SU-DHL-6 (cell line): Measurements from ENCODE around the gene UGGT2.

Experiments used
- EZH2phosphoT487 ChIP-seq: fragments of 200-600 bp; sonication (generic), shearing (Covaris generic); conservative IDR thresholded peaks from 2 replicates; pipeline ENCODE4 v1.6.1; 2018; ENCODE audit warnings: mild to moderate bottlenecking, antibody characterized with exemption, low read length, moderate library complexity, mixed read lengths
- TF ChIP-seq, protein P1 (sequence below): fragments of 200-600 bp; sonication (generic); IDR thresholded peaks from one replicate; pipeline ENCODE4 v1.5.1; 2017; ENCODE audit warnings: antibody characterized with exemption, mild to moderate bottlenecking, low read length, moderate library complexity; ENCODE audit not compliant: insufficient read depth, poor library complexity, severe bottlenecking

DNA sequence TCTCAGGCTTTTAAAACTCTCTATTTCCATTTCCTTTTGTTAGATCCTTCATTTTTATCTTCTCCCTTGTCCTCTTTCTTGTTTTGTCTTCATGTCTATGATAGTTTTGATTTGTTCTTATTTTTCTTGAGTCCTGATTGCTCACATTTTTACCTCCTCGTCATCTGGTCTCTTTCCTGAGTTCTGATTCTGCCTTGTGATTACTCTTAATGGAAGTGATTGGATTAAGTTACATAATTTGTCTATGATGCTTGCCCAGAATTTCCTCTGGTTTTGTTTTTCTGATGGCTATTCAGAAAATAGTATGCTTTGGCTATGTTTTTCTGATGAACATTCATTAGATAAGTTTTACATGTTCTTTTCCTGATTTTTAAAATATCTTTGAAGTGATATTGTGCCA, 273.7 kb downstream of the UGGT2 start:
- TF ChIP-seq, protein P1, sequence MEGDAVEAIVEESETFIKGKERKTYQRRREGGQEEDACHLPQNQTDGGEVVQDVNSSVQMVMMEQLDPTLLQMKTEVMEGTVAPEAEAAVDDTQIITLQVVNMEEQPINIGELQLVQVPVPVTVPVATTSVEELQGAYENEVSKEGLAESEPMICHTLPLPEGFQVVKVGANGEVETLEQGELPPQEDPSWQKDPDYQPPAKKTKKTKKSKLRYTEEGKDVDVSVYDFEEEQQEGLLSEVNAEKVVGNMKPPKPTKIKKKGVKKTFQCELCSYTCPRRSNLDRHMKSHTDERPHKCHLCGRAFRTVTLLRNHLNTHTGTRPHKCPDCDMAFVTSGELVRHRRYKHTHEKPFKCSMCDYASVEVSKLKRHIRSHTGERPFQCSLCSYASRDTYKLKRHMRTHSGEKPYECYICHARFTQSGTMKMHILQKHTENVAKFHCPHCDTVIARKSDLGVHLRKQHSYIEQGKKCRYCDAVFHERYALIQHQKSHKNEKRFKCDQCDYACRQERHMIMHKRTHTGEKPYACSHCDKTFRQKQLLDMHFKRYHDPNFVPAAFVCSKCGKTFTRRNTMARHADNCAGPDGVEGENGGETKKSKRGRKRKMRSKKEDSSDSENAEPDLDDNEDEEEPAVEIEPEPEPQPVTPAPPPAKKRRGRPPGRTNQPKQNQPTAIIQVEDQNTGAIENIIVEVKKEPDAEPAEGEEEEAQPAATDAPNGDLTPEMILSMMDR: no peak
- no peak for TF ChIP-seq EZH2phosphoT487
